H1 (cell line): ENCODE data around the gene TRAPPC2L. TPM values are rescaled to one million over a fixed set of nuclear protein-coding genes. Genes with fewer than 3 reads are reported as not detected.

Experiments used
- CTCF ChIA-PET: fragments of 300-600 bp; sonication (Branson Sonifier 250); formaldehyde crosslinking; loops from one replicate; lab custom pipeline; 2021; ENCODE audit not compliant: partially characterized antibody; lab: Charles Lee
- POLR2A ChIA-PET: fragments of 300-600 bp; sonication (Branson Sonifier 250); formaldehyde crosslinking; loops from one replicate; lab custom pipeline; 2021; ENCODE audit warnings: inconsistent platforms; ENCODE audit not compliant: partially characterized antibody; lab: Charles Lee
- DNase-seq, 2 experiments: peaks; one replicate each; pipeline versions ENCODE4 v3.0.0 to v3.0.0-alpha.2; 2010 to 2022; ENCODE audit warnings: low spot score in 2 of 2, low read depth in 1 of 2, mixed read lengths in 1 of 2
- FAIRE-seq: peaks from 2 replicates; lab custom pipeline; 2011; peaks lifted over from hg19 to GRCh38; lab: Jason Lieb, UNC
- H2AFZ ChIP-seq: 2 replicates; pipeline ENCODE4 v1.8.1; 2012; ENCODE audit warnings: low read length, inconsistent platforms
- H2AK5ac ChIP-seq: 2 replicates; pipeline ENCODE4 v1.6.1; 2013; ENCODE audit warnings: low read depth, low read length
- H2BK120ac ChIP-seq: replicated peaks from 2 replicates; pipeline ENCODE3; 2013; ENCODE audit warnings: low read depth, low read length, inconsistent platforms
- H2BK12ac ChIP-seq: 2 replicates; pipeline ENCODE4 v1.6.1; 2013; ENCODE audit warnings: low read depth, low read length
- H2BK15ac ChIP-seq: 2 replicates; pipeline ENCODE4 v1.6.1; 2013; ENCODE audit warnings: low read length
- H2BK20ac ChIP-seq: 2 replicates; pipeline ENCODE4 v1.6.1; 2013; ENCODE audit warnings: low read length
- H2BK5ac ChIP-seq: 2 replicates; pipeline ENCODE4 v1.6.1; 2013; ENCODE audit warnings: low read depth, low read length
- H3K14ac ChIP-seq: 2 replicates; pipeline ENCODE4 v1.6.1; 2013; ENCODE audit warnings: inconsistent platforms; ENCODE audit not compliant: insufficient read length
- H3K18ac ChIP-seq: 2 replicates; pipeline ENCODE4 v1.6.1; 2013; ENCODE audit warnings: low read length; ENCODE audit errors: extremely low read depth
- H3K23ac ChIP-seq: 2 replicates; pipeline ENCODE4 v1.6.1; 2013; ENCODE audit warnings: inconsistent platforms; ENCODE audit not compliant: insufficient read length
- H3K23me2 ChIP-seq: 2 replicates; pipeline ENCODE4 v1.6.1; 2013; ENCODE audit warnings: low read depth, low read length
- H3K27ac ChIP-seq: 2 replicates; pipeline ENCODE4 v1.6.1; 2011; ENCODE audit warnings: low read depth, low read length, inconsistent platforms
- H3K27me3 ChIP-seq, 4 experiments: replicated peaks in 1 of 4; 1 replicate in 1 of 4; 2 replicates in 3 of 4; pipeline versions ENCODE4 v1.6.1 to v1.8.1; 2011 to 2013; ENCODE audit warnings: low read length in 3 of 4, mild to moderate bottlenecking in 3 of 4, inconsistent platforms in 2 of 4, mixed read lengths in 2 of 4, moderate library complexity in 1 of 4; ENCODE audit not compliant: control insufficient read depth in 3 of 4, insufficient read depth in 3 of 4; ENCODE audit errors: extremely low read depth in 1 of 4
- H3K36me3 ChIP-seq, 4 experiments: 2 replicates each; pipeline versions ENCODE4 v1.6.1 to v1.8.1; 2011 to 2013; ENCODE audit warnings: mild to moderate bottlenecking in 4 of 4, low read length in 3 of 4, moderate library complexity in 2 of 4, control low read depth in 1 of 4, inconsistent platforms in 1 of 4; ENCODE audit not compliant: insufficient read depth in 4 of 4, control insufficient read depth in 2 of 4
- H3K4ac ChIP-seq: replicated peaks from 2 replicates; pipeline ENCODE3; 2013; ENCODE audit warnings: low read length, low read depth, mixed read lengths, inconsistent platforms; ENCODE audit not compliant: insufficient read length
- H3K4me1 ChIP-seq, 4 experiments: replicated peaks in 1 of 4; 1 replicate in 1 of 4; 2 replicates in 3 of 4; pipeline versions ENCODE4 v1.6.1 to v1.8.1; 2011 to 2013; ENCODE audit warnings: low read length in 3 of 4, inconsistent platforms in 2 of 4, mixed read lengths in 1 of 4; ENCODE audit not compliant: insufficient read depth in 4 of 4, control insufficient read depth in 3 of 4
- H3K4me2 ChIP-seq, 2 experiments: 2 replicates each; pipeline versions ENCODE4 v1.6.1 to v1.8.1; 2011 to 2013; ENCODE audit warnings: low read depth in 2 of 2, low read length in 2 of 2, control low read depth in 1 of 2, inconsistent platforms in 1 of 2, mild to moderate bottlenecking in 1 of 2; ENCODE audit not compliant: insufficient read depth in 1 of 2
- H3K4me3 ChIP-seq, 4 experiments: fragments of 200-600, 300-600 bp in 1 of 4; sonication (generic), shearing (Covaris generic), sonication (Bioruptor Twin) in 1 of 4; 2 replicates each; pipeline versions ENCODE4 v1.5.1 to v1.8.1; 2011 to 2016; ENCODE audit warnings: low read length in 4 of 4, low read depth in 3 of 4, control low read depth in 2 of 4, inconsistent platforms in 2 of 4, mild to moderate bottlenecking in 2 of 4, mixed read lengths in 1 of 4, moderate library complexity in 1 of 4; ENCODE audit not compliant: insufficient read depth in 2 of 4; ENCODE audit errors: extremely low read depth in 1 of 4
- H3K56ac ChIP-seq: replicated peaks from 2 replicates; pipeline ENCODE3; 2013; ENCODE audit warnings: low read depth, mild to moderate bottlenecking, mixed read lengths, low read length, inconsistent platforms; ENCODE audit not compliant: insufficient read length
- H3K79me1 ChIP-seq: 2 replicates; pipeline ENCODE4 v1.6.1; 2013; ENCODE audit warnings: low read depth, low read length, control low read depth
- H3K79me2 ChIP-seq, 2 experiments: 2 replicates each; pipeline versions ENCODE4 v1.6.1 to v1.8.1; 2012 to 2013; ENCODE audit warnings: low read length in 2 of 2, mild to moderate bottlenecking in 2 of 2, inconsistent platforms in 1 of 2; ENCODE audit not compliant: insufficient read depth in 2 of 2, control insufficient read depth in 1 of 2
- H3K9ac ChIP-seq, 4 experiments: replicated peaks in 1 of 4; 1 replicate in 1 of 4; 2 replicates in 3 of 4; pipeline versions ENCODE4 v1.6.1 to v1.8.1; 2011 to 2013; ENCODE audit warnings: low read depth in 3 of 4, low read length in 3 of 4, control low read depth in 2 of 4, mild to moderate bottlenecking in 2 of 4, moderate library complexity in 2 of 4, inconsistent platforms in 1 of 4; ENCODE audit errors: extremely low read depth in 1 of 4
- H3K9me3 ChIP-seq, 2 experiments: 2 replicates each; pipeline versions ENCODE4 v1.6.1 to v1.8.1; 2012 to 2013; ENCODE audit warnings: mild to moderate bottlenecking in 2 of 2, moderate library complexity in 2 of 2, control low read depth in 1 of 2, inconsistent platforms in 1 of 2, low read depth in 1 of 2, low read length in 1 of 2, mixed read lengths in 1 of 2; ENCODE audit not compliant: insufficient read depth in 2 of 2
- H4K20me1 ChIP-seq, 2 experiments: replicated peaks in 1 of 2; 2 replicates each; pipeline versions ENCODE3 to v1.8.1; 2011 to 2013; ENCODE audit warnings: inconsistent platforms in 2 of 2, low read length in 2 of 2, mild to moderate bottlenecking in 1 of 2; ENCODE audit not compliant: insufficient read depth in 2 of 2, control insufficient read depth in 1 of 2
- H4K5ac ChIP-seq: 2 replicates; pipeline ENCODE4 v1.6.1; 2013; ENCODE audit warnings: low read length, low read depth, mixed read lengths, inconsistent platforms; ENCODE audit not compliant: insufficient read length
- H4K8ac ChIP-seq: 2 replicates; pipeline ENCODE4 v1.8.0; 2013; ENCODE audit warnings: mild to moderate bottlenecking, moderate library complexity, low read length, inconsistent platforms; ENCODE audit not compliant: insufficient read depth; ENCODE audit errors: extremely low read depth
- H4K91ac ChIP-seq: replicated peaks from 2 replicates; pipeline ENCODE3; 2013; ENCODE audit warnings: low read length, mixed read lengths, inconsistent platforms; ENCODE audit not compliant: insufficient read length
- CBX8 ChIP-seq: fragments of 300-800, 300-1000 bp; sonication (generic); IDR thresholded peaks from 2 replicates; pipeline ENCODE4 v1.7.1; 2016; ENCODE audit warnings: low read depth, low read length, borderline replicate concordance
- PHF8 ChIP-seq: fragments of 200-600 bp; sonication (generic); conservative IDR thresholded peaks from 2 replicates; pipeline ENCODE4 v1.7.1; 2012; ENCODE audit warnings: low read depth, mild to moderate bottlenecking, inconsistent platforms, low read length, moderate library complexity
- WGBS, 2 experiments: shearing (Covaris generic) in 1 of 2; methylation state at CpG; one replicate each; pipeline versions ENCODE4 v1.1.6 to v1.1.7; 2013 to 2015; ENCODE audit warnings: low lambda C conversion rate in 2 of 2, mixed read lengths in 2 of 2, inconsistent platforms in 1 of 2, low coverage in 1 of 2, missing lambda C conversion rate in 1 of 2; ENCODE audit not compliant: insufficient replicate concordance in 2 of 2, insufficient coverage in 1 of 2, insufficient read length in 1 of 2; ENCODE audit errors: extremely low coverage in 1 of 2, missing lambda C conversion rate in 1 of 2; 5-methylcytosine and 5-hydroxymethylcytosine counted together
- polyA plus RNA-seq, 7 experiments: library from polyadenylated mRNA; depleted of rRNA in 3 of 7; stranded (reverse) in 5 of 7; unstranded in 2 of 7; fragments of >200 nt in 5 of 7; fragments of 200-250 nt in 2 of 7; gene quantifications; 1 replicate in 5 of 7; 2 replicates in 1 of 7; 4 replicates in 1 of 7; pipeline versions ENCODE4 v1.2.1 to v1.2.3, GENCODE V29; 2011 to 2013; ENCODE audit warnings: missing spikeins in 2 of 7, mixed read lengths in 2 of 7
- total RNA-seq: library from RNA; stranded (reverse); fragmentation: NEBNext Ultra II Directional; extraction: Animal tissue kit (Norgen Biotek cat#: 25700); gene quantifications from 2 replicates; pipeline ENCODE4 v1.2.1, GENCODE V29; 2021

The TRAPPC2L gene
- total and polyA plus RNA-seq, 2 of the 8 experiments (the other 6 are each of a cell fraction or from before 2014, with no cell fraction given) = 98.7 to 133 TPM

GRCh38 chr16:88862968-88863367 lies 6.0 kb downstream of the TRAPPC2L start:
- FAIRE-seq = no peak
- WGBS, 2 experiments = 82% methylated on average over 23 of the region's 25 CpGs; no CpG with 5 or more reads in 1 of the 2 experiments
- POLR2A ChIA-PET = interaction anchor here (1.8 kb wide), 1 partner anchor 53 kb away, joined by 5 read pairs; no protein-coding TSS in a partner anchor

More at GRCh38 chr16:88862968-88863367, 6.0 kb downstream of the TRAPPC2L start:
- H3K4me1 ChIP-seq = no peaks in the 10 kb centered on the region; a peak in 1 of 7 replicates
- no peak overlapping the region for H3K27ac ChIP-seq
- peaks cover 11 to 21% (median 15%) of the 10 kb centered on the region in 4 experiments for H3K36me3 ChIP-seq
- H4K20me1 ChIP-seq = peaks cover 3 to 4% of the 10 kb centered on the region in 2 experiments
- H4K8ac ChIP-seq = no peak overlapping the region
- H3K23ac ChIP-seq = no peak overlapping the region
- no peak for TF ChIP-seq PHF8
- TF ChIP-seq CBX8 = no peak
- no peak overlapping the region for H3K4me3 ChIP-seq
- peaks cover 4% of the 10 kb centered on the region; the same call in 1 of the 2 replicates for H3K79me1 ChIP-seq
- H2BK20ac ChIP-seq = no peak overlapping the region
- CTCF ChIA-PET = interaction anchor here (1.2 kb wide), 1 partner anchor 53 kb away, joined by 3 read pairs; no protein-coding TSS in a partner anchor
- no peaks in the 10 kb centered on the region for H3K23me2 ChIP-seq
- H4K91ac ChIP-seq = no peak overlapping the region
- no peak overlapping the region for H2BK12ac ChIP-seq
- H3K79me2 ChIP-seq = 0 out of 4 replicates have a peak, but pooled peaks cover 0 to 6% of the 10 kb centered on the region in 2 experiments
- H3K9ac ChIP-seq = no peak overlapping the region
- H3K27me3 ChIP-seq = no peaks in the 10 kb centered on the region
- H2BK5ac ChIP-seq = no peak overlapping the region
- H2AFZ ChIP-seq = no peak overlapping the region
- H3K9me3 ChIP-seq = no peaks in the 10 kb centered on the region
- no peak overlapping the region for H2BK15ac ChIP-seq
- no peak overlapping the region for H3K4me2 ChIP-seq
- no peak overlapping the region for H2BK120ac ChIP-seq
- H4K5ac ChIP-seq = no peak overlapping the region
- no peak overlapping the region for H3K18ac ChIP-seq
- DNase-seq = no peak
- H3K56ac ChIP-seq = no peak overlapping the region
- H3K4ac ChIP-seq = no peak overlapping the region
- no peak overlapping the region for H3K14ac ChIP-seq
- no peak overlapping the region for H2AK5ac ChIP-seq
